WTC11 (cell line): ENCODE measurements around the gene TMEM178B. TPM values are rescaled to one million over a fixed set of nuclear protein-coding genes. Genes with fewer than 3 reads are reported as not detected.
A peak's percentile ranks its signal among the peaks of the same experiment; 100 is the strongest.

Source experiments
- ATAC-seq: fragments of 200-7000 bp; cut with Tn5 transposase; 2 replicates; pipeline ENCODE4 v1.10.0; 2021; ENCODE audit warnings: mild to moderate bottlenecking, moderate library complexity
- CTCF ChIA-PET: fragments of 300-600 bp; sonication (Branson Sonifier 250); formaldehyde crosslinking; loops from one replicate; lab custom pipeline; 2021; ENCODE audit warnings: antibody characterized with exemption; lab: Charles Lee
- POLR2A ChIA-PET: fragments of 350-600 bp; sonication (Branson Sonifier 250); formaldehyde crosslinking; loops from one replicate; lab custom pipeline; 2021; ENCODE audit warnings: antibody characterized with exemption; lab: Charles Lee
- DNase-seq: peaks from one replicate; pipeline ENCODE4 v3.0.0; 2021; ENCODE audit warnings: low spot score
- H3K27ac Mint-ChIP-seq: 2 replicates; pipeline ENCODE4 v1.8.0; 2021; ENCODE audit warnings: mixed read lengths
- H3K27me3 Mint-ChIP-seq: 2 replicates; pipeline ENCODE4 v1.8.0; 2021; ENCODE audit warnings: low read depth, mild to moderate bottlenecking, moderate library complexity, mixed read lengths
- H3K36me3 Mint-ChIP-seq: 2 replicates; pipeline ENCODE4 v1.8.0; 2021; ENCODE audit warnings: mixed read lengths
- H3K4me1 Mint-ChIP-seq: 2 replicates; pipeline ENCODE4 v1.8.0; 2022; ENCODE audit warnings: mixed read lengths
- H3K4me3 Mint-ChIP-seq: 2 replicates; pipeline ENCODE4 v1.8.0; 2021; ENCODE audit warnings: mild to moderate bottlenecking, moderate library complexity, mixed read lengths
- H3K9me3 Mint-ChIP-seq: 2 replicates; pipeline ENCODE4 v1.8.0; 2021; ENCODE audit warnings: mixed read lengths
- HMGA2 ChIP-seq: fragments of 250-450 bp; sonication (Bioruptor Pico); IDR thresholded peaks from 2 replicates; pipeline ENCODE4 v1.4.0; 2021; ENCODE audit warnings: mild to moderate bottlenecking, moderate library complexity
- KAT7 ChIP-seq: sonication (generic); formaldehyde crosslinking; IDR thresholded peaks from 2 replicates; pipeline ENCODE4 v1.8.1; 2023; ENCODE audit warnings: missing genetic modification reagents, mild to moderate bottlenecking, borderline replicate concordance
- NR3C1 ChIP-seq: sonication (generic); formaldehyde crosslinking; conservative IDR thresholded peaks from 2 replicates; pipeline ENCODE4 v1.8.1; 2023; ENCODE audit warnings: low read depth, mild to moderate bottlenecking, missing genetic modification reagents
- SMAD4 ChIP-seq: sonication (generic); formaldehyde crosslinking; IDR thresholded peaks from 2 replicates; pipeline ENCODE4 v1.8.0; 2022; ENCODE audit warnings: mild to moderate bottlenecking, missing genetic modification reagents
- total RNA-seq: library from RNA; stranded (reverse); gene quantifications from 3 replicates; pipeline ENCODE4 v1.2.3, GENCODE V29; 2021
- TF ChIP-seq, protein P1 (sequence below): sonication (generic); formaldehyde crosslinking; IDR thresholded peaks from 2 replicates; pipeline ENCODE4 v1.8.1; 2022; ENCODE audit warnings: missing genetic modification reagents, borderline replicate concordance
- TF ChIP-seq, protein P2 (sequence below): sonication (generic); formaldehyde crosslinking; conservative IDR thresholded peaks from 2 replicates; pipeline ENCODE4 v1.8.1; 2023; ENCODE audit warnings: mild to moderate bottlenecking, low read depth, missing genetic modification reagents, moderate library complexity
- TF ChIP-seq, protein P3 (sequence below): sonication (generic); formaldehyde crosslinking; IDR thresholded peaks from 2 replicates; pipeline ENCODE4 v1.8.0; 2022; ENCODE audit warnings: missing genetic modification reagents
- TF ChIP-seq, protein P4 (sequence below): sonication (generic); formaldehyde crosslinking; IDR thresholded peaks from 2 replicates; pipeline ENCODE4 v1.8.0; 2023; ENCODE audit warnings: missing genetic modification reagents, mild to moderate bottlenecking, borderline replicate concordance
- TF ChIP-seq, protein P5 (sequence below): sonication (generic); formaldehyde crosslinking; IDR thresholded peaks from 2 replicates; pipeline ENCODE4 v1.8.1; 2023; ENCODE audit warnings: mild to moderate bottlenecking, missing genetic modification reagents, borderline replicate concordance

TMEM178B gene
- total RNA-seq, 1 experiment from 2014 or later: 20.4 TPM

DNA sequence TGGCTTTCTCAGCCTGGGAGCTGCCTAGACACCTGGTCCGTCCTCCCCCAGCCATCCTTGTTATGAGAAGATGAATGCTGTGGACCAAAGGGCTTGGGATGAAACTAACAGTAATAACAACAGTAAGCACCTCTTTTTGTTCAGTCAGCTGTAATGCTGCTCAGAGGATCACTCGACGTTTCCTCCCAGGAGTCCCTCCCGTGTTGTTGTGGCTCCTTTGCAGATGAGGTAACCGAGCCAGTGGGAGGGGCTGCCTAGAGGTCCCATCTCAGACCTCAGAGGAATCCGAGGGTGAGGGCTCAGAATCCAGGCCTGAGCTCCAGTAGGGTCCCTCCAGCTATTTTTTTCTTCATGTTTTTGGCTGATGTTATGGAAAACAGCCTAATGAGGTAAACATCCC lies 145.1 kb downstream of the TMEM178B start (continued):
- TF ChIP-seq, protein P1, sequence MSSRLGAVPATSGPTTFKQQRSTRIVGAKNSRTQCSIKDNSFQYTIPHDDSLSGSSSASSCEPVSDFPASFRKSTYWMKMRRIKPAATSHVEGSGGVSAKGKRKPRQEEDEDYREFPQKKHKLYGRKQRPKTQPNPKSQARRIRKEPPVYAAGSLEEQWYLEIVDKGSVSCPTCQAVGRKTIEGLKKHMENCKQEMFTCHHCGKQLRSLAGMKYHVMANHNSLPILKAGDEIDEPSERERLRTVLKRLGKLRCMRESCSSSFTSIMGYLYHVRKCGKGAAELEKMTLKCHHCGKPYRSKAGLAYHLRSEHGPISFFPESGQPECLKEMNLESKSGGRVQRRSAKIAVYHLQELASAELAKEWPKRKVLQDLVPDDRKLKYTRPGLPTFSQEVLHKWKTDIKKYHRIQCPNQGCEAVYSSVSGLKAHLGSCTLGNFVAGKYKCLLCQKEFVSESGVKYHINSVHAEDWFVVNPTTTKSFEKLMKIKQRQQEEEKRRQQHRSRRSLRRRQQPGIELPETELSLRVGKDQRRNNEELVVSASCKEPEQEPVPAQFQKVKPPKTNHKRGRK (CRISPR knock-in tag): no peak
- TF ChIP-seq KAT7 (CRISPR knock-in tag) (no peak), NR3C1 (no peak)
- TF ChIP-seq, protein P2, sequence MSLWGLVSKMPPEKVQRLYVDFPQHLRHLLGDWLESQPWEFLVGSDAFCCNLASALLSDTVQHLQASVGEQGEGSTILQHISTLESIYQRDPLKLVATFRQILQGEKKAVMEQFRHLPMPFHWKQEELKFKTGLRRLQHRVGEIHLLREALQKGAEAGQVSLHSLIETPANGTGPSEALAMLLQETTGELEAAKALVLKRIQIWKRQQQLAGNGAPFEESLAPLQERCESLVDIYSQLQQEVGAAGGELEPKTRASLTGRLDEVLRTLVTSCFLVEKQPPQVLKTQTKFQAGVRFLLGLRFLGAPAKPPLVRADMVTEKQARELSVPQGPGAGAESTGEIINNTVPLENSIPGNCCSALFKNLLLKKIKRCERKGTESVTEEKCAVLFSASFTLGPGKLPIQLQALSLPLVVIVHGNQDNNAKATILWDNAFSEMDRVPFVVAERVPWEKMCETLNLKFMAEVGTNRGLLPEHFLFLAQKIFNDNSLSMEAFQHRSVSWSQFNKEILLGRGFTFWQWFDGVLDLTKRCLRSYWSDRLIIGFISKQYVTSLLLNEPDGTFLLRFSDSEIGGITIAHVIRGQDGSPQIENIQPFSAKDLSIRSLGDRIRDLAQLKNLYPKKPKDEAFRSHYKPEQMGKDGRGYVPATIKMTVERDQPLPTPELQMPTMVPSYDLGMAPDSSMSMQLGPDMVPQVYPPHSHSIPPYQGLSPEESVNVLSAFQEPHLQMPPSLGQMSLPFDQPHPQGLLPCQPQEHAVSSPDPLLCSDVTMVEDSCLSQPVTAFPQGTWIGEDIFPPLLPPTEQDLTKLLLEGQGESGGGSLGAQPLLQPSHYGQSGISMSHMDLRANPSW (CRISPR knock-in tag): no peak

DNA sequence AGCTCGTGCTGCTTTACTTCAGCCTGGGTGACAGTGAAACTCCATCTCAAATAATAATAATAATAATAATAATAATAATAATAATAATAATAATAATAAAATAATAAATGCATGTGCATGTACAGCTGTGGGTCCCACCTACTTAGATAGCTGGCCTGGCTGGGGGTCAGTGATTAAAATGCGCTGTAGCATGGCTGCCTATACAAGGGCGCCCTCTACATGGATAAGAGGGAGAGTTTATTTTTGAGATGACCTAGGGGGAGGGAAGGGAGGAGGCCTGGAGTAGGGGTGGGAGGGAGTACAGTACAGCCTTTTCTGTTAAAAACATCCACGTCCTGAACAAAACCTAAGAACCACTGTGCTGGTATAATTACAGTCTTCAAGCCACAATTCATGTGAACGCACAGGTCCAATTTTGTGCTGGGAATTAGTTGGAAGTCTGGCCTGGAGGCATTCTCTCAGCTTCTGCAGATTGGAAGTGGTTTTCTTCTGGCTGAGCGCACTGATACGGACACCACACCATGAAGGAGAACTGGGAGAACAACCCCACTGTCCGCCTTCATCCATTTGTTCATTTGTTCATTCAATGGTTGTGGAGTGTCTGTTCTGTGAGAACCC lies 146.5 kb downstream of the TMEM178B start:
- peaks cover 40% of the 10 kb centered on the region for H3K4me1 Mint-ChIP-seq
- peak; percentile 84 for ATAC-seq
- H3K9me3 Mint-ChIP-seq: no peaks in the 10 kb centered on the region
- ChIA-PET CTCF (interaction anchor here (0.6 to 3.1 kb wide), 17 partner anchors 8 to 409 kb away, joined by 3 to 13 read pairs (median 3); partner anchors contain the start of gene MRPS33), POLR2A (interaction anchor here (0.6 kb wide), 1 partner anchor 474 kb away, joined by 3 read pairs; no protein-coding TSS in a partner anchor)
- H3K4me3 Mint-ChIP-seq: no peak overlapping the region
- H3K27ac Mint-ChIP-seq: no peak overlapping the region
- H3K27me3 Mint-ChIP-seq: no peaks in the 10 kb centered on the region
- H3K36me3 Mint-ChIP-seq: no peaks in the 10 kb centered on the region
- TF ChIP-seq, protein P3, sequence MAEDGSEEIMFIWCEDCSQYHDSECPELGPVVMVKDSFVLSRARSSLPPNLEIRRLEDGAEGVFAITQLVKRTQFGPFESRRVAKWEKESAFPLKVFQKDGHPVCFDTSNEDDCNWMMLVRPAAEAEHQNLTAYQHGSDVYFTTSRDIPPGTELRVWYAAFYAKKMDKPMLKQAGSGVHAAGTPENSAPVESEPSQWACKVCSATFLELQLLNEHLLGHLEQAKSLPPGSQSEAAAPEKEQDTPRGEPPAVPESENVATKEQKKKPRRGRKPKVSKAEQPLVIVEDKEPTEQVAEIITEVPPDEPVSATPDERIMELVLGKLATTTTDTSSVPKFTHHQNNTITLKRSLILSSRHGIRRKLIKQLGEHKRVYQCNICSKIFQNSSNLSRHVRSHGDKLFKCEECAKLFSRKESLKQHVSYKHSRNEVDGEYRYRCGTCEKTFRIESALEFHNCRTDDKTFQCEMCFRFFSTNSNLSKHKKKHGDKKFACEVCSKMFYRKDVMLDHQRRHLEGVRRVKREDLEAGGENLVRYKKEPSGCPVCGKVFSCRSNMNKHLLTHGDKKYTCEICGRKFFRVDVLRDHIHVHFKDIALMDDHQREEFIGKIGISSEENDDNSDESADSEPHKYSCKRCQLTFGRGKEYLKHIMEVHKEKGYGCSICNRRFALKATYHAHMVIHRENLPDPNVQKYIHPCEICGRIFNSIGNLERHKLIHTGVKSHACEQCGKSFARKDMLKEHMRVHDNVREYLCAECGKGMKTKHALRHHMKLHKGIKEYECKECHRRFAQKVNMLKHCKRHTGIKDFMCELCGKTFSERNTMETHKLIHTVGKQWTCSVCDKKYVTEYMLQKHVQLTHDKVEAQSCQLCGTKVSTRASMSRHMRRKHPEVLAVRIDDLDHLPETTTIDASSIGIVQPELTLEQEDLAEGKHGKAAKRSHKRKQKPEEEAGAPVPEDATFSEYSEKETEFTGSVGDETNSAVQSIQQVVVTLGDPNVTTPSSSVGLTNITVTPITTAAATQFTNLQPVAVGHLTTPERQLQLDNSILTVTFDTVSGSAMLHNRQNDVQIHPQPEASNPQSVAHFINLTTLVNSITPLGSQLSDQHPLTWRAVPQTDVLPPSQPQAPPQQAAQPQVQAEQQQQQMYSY: no peak
- peak; percentile 25; the same call in 1 of the 2 replicates for TF ChIP-seq HMGA2 (CRISPR knock-in tag)
- no peak for DNase-seq

DNA sequence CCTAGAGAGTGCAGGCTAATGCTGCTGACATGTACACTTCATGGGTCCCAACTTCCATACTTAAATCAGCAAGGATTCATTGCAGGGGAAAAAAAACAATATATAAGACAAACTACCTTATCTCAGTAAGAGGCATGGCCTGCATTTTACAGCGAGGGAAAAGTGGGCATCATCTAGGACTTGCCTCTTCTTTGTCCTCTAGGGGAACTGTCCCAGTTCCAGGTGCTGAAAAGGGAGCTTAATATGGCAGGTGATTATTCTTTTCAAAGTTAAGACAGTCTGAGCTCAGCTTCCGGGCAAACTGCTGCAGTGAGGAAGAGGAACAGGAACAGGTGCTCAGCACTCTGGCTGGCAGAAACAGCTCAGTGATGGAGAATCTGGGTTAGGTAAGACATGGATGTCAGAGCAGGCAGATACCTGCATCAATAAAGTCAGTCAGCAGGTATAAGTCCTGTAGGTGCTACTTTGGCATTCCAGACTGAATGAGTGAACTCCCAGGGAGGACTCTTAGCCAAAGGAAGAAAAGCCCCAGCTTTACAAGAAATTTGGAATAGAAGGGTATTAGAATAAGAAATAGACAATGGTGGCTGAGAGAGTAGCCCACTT lies 147.2 kb downstream of the TMEM178B start:
- DNase-seq (no peak), ATAC-seq (no peak)
- Mint-ChIP-seq H3K27me3 (no peaks in the 10 kb centered on the region), H3K27ac (no peak overlapping the region), H3K9me3 (no peaks in the 10 kb centered on the region), H3K36me3 (no peaks in the 10 kb centered on the region)
- CTCF ChIA-PET: interaction anchor here (0.6 to 3.1 kb wide), 10 partner anchors 11 to 410 kb away, joined by 3 to 13 read pairs (median 3); partner anchors contain the start of gene MRPS33
- TF ChIP-seq SMAD4 (CRISPR knock-in tag): peak; percentile 55; the same call in 1 of the 2 replicates
- TF ChIP-seq, protein P4, sequence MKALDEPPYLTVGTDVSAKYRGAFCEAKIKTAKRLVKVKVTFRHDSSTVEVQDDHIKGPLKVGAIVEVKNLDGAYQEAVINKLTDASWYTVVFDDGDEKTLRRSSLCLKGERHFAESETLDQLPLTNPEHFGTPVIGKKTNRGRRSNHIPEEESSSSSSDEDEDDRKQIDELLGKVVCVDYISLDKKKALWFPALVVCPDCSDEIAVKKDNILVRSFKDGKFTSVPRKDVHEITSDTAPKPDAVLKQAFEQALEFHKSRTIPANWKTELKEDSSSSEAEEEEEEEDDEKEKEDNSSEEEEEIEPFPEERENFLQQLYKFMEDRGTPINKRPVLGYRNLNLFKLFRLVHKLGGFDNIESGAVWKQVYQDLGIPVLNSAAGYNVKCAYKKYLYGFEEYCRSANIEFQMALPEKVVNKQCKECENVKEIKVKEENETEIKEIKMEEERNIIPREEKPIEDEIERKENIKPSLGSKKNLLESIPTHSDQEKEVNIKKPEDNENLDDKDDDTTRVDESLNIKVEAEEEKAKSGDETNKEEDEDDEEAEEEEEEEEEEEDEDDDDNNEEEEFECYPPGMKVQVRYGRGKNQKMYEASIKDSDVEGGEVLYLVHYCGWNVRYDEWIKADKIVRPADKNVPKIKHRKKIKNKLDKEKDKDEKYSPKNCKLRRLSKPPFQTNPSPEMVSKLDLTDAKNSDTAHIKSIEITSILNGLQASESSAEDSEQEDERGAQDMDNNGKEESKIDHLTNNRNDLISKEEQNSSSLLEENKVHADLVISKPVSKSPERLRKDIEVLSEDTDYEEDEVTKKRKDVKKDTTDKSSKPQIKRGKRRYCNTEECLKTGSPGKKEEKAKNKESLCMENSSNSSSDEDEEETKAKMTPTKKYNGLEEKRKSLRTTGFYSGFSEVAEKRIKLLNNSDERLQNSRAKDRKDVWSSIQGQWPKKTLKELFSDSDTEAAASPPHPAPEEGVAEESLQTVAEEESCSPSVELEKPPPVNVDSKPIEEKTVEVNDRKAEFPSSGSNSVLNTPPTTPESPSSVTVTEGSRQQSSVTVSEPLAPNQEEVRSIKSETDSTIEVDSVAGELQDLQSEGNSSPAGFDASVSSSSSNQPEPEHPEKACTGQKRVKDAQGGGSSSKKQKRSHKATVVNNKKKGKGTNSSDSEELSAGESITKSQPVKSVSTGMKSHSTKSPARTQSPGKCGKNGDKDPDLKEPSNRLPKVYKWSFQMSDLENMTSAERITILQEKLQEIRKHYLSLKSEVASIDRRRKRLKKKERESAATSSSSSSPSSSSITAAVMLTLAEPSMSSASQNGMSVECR: 0 out of 2 replicates have a peak, but pooled peaks have one; percentile 32
- TF ChIP-seq, protein P5, sequence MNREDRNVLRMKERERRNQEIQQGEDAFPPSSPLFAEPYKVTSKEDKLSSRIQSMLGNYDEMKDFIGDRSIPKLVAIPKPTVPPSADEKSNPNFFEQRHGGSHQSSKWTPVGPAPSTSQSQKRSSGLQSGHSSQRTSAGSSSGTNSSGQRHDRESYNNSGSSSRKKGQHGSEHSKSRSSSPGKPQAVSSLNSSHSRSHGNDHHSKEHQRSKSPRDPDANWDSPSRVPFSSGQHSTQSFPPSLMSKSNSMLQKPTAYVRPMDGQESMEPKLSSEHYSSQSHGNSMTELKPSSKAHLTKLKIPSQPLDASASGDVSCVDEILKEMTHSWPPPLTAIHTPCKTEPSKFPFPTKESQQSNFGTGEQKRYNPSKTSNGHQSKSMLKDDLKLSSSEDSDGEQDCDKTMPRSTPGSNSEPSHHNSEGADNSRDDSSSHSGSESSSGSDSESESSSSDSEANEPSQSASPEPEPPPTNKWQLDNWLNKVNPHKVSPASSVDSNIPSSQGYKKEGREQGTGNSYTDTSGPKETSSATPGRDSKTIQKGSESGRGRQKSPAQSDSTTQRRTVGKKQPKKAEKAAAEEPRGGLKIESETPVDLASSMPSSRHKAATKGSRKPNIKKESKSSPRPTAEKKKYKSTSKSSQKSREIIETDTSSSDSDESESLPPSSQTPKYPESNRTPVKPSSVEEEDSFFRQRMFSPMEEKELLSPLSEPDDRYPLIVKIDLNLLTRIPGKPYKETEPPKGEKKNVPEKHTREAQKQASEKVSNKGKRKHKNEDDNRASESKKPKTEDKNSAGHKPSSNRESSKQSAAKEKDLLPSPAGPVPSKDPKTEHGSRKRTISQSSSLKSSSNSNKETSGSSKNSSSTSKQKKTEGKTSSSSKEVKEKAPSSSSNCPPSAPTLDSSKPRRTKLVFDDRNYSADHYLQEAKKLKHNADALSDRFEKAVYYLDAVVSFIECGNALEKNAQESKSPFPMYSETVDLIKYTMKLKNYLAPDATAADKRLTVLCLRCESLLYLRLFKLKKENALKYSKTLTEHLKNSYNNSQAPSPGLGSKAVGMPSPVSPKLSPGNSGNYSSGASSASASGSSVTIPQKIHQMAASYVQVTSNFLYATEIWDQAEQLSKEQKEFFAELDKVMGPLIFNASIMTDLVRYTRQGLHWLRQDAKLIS (CRISPR knock-in tag): no peak
- TF ChIP-seq, all 79 proteins: peak for 2
- peaks cover 40% of the 10 kb centered on the region for H3K4me1 Mint-ChIP-seq
- POLR2A ChIA-PET: interaction anchor here (0.6 kb wide), 1 partner anchor 474 kb away, joined by 3 read pairs; no protein-coding TSS in a partner anchor
- no peak overlapping the region for H3K4me3 Mint-ChIP-seq
